WTC11 (cell line): Measurements from ENCODE around the gene TUNAR. TPM values are rescaled to one million over a fixed set of nuclear protein-coding genes. Genes with fewer than 3 reads are reported as not detected.
A peak's percentile ranks its signal among the peaks of the same experiment; 100 is the strongest.

Source experiments
- ATAC-seq: fragments of 200-7000 bp; cut with Tn5 transposase; 2 replicates; pipeline ENCODE4 v1.10.0; 2021; ENCODE audit warnings: mild to moderate bottlenecking, moderate library complexity
- Bru-seq: library from RNA; stranded (reverse); fragments of 400-500 nt; gene quantifications from one replicate; lab custom pipeline; 2021; lab: Mats Ljungman, UMichigan
- CTCF ChIA-PET: fragments of 300-600 bp; sonication (Branson Sonifier 250); formaldehyde crosslinking; loops from one replicate; lab custom pipeline; 2021; ENCODE audit warnings: antibody characterized with exemption; lab: Charles Lee
- POLR2A ChIA-PET: fragments of 350-600 bp; sonication (Branson Sonifier 250); formaldehyde crosslinking; loops from one replicate; lab custom pipeline; 2021; ENCODE audit warnings: antibody characterized with exemption; lab: Charles Lee
- DNase-seq: peaks from one replicate; pipeline ENCODE4 v3.0.0; 2021; ENCODE audit warnings: low spot score
- H3K27ac Mint-ChIP-seq: 2 replicates; pipeline ENCODE4 v1.8.0; 2021; ENCODE audit warnings: mixed read lengths
- H3K27me3 Mint-ChIP-seq: 2 replicates; pipeline ENCODE4 v1.8.0; 2021; ENCODE audit warnings: low read depth, mild to moderate bottlenecking, moderate library complexity, mixed read lengths
- H3K36me3 Mint-ChIP-seq: 2 replicates; pipeline ENCODE4 v1.8.0; 2021; ENCODE audit warnings: mixed read lengths
- H3K4me1 Mint-ChIP-seq: 2 replicates; pipeline ENCODE4 v1.8.0; 2022; ENCODE audit warnings: mixed read lengths
- H3K4me3 Mint-ChIP-seq: 2 replicates; pipeline ENCODE4 v1.8.0; 2021; ENCODE audit warnings: mild to moderate bottlenecking, moderate library complexity, mixed read lengths
- H3K9me3 Mint-ChIP-seq: 2 replicates; pipeline ENCODE4 v1.8.0; 2021; ENCODE audit warnings: mixed read lengths
- ATF1 ChIP-seq: sonication (generic); formaldehyde crosslinking; IDR thresholded peaks from 2 replicates; pipeline ENCODE4 v1.8.1; 2023; ENCODE audit warnings: mild to moderate bottlenecking, moderate library complexity, missing genetic modification reagents
- ATF3 ChIP-seq: sonication (generic); formaldehyde crosslinking; conservative IDR thresholded peaks from 2 replicates; pipeline ENCODE4 v1.8.1; 2022; ENCODE audit warnings: mild to moderate bottlenecking, missing genetic modification reagents
- CBFB ChIP-seq: sonication (generic); formaldehyde crosslinking; IDR thresholded peaks from 2 replicates; pipeline ENCODE4 v1.8.1; 2022; ENCODE audit warnings: mild to moderate bottlenecking, low read depth, missing genetic modification reagents
- E2F1 ChIP-seq: sonication (generic); formaldehyde crosslinking; IDR thresholded peaks from 2 replicates; pipeline ENCODE4 v1.8.0; 2022; ENCODE audit warnings: mild to moderate bottlenecking, missing genetic modification reagents
- E2F5 ChIP-seq: sonication (generic); formaldehyde crosslinking; IDR thresholded peaks from 2 replicates; pipeline ENCODE4 v1.8.1; 2022; ENCODE audit warnings: mild to moderate bottlenecking, moderate library complexity, missing genetic modification reagents
- FOXJ3 ChIP-seq: sonication (generic); formaldehyde crosslinking; IDR thresholded peaks from 2 replicates; pipeline ENCODE4 v1.9.0; 2021; ENCODE audit warnings: missing genetic modification reagents, mild to moderate bottlenecking, borderline replicate concordance
- GRHL2 ChIP-seq: fragments of 250-450 bp; sonication (Bioruptor Pico); IDR thresholded peaks from 2 replicates; pipeline ENCODE4 v1.8.0; 2022; ENCODE audit warnings: mild to moderate bottlenecking, moderate library complexity; ENCODE audit not compliant: insufficient replicate concordance, severe bottlenecking
- IRF1 ChIP-seq: sonication (generic); formaldehyde crosslinking; IDR thresholded peaks from 2 replicates; pipeline ENCODE4 v1.8.0; 2023; ENCODE audit warnings: missing genetic modification reagents
- IRF2 ChIP-seq: sonication (generic); formaldehyde crosslinking; IDR thresholded peaks from 2 replicates; pipeline ENCODE4 v1.8.0; 2022; ENCODE audit warnings: low read depth, missing genetic modification reagents, borderline replicate concordance
- JUN ChIP-seq: sonication (generic); formaldehyde crosslinking; IDR thresholded peaks from 2 replicates; pipeline ENCODE4 v1.8.0; 2023; ENCODE audit warnings: mild to moderate bottlenecking, missing genetic modification reagents
- KAT7 ChIP-seq: sonication (generic); formaldehyde crosslinking; IDR thresholded peaks from 2 replicates; pipeline ENCODE4 v1.8.1; 2023; ENCODE audit warnings: missing genetic modification reagents, mild to moderate bottlenecking, borderline replicate concordance
- MAX ChIP-seq: sonication (generic); formaldehyde crosslinking; IDR thresholded peaks from 2 replicates; pipeline ENCODE4 v1.8.0; 2022; ENCODE audit warnings: mild to moderate bottlenecking, missing genetic modification reagents
- NFATC4 ChIP-seq: fragments of 250-450 bp; sonication (Bioruptor Pico); IDR thresholded peaks from 2 replicates; pipeline ENCODE4 v1.9.0; 2021; ENCODE audit warnings: mild to moderate bottlenecking
- NR1H2 ChIP-seq: sonication (generic); formaldehyde crosslinking; IDR thresholded peaks from 2 replicates; pipeline ENCODE4 v1.9.0; 2021; ENCODE audit warnings: mild to moderate bottlenecking, moderate library complexity, missing genetic modification reagents
- SMAD3 ChIP-seq: sonication (generic); formaldehyde crosslinking; IDR thresholded peaks from 2 replicates; pipeline ENCODE4 v1.8.0; 2022; ENCODE audit warnings: missing genetic modification reagents, mild to moderate bottlenecking, borderline replicate concordance
- STAT6 ChIP-seq: sonication (generic); formaldehyde crosslinking; conservative IDR thresholded peaks from 2 replicates; pipeline ENCODE4 v1.8.1; 2023; ENCODE audit warnings: mild to moderate bottlenecking, low read depth, missing genetic modification reagents, moderate library complexity
- TEAD4 ChIP-seq: sonication (generic); formaldehyde crosslinking; IDR thresholded peaks from 2 replicates; pipeline ENCODE4 v1.8.0; 2022; ENCODE audit warnings: mild to moderate bottlenecking, missing genetic modification reagents
- ZNF232 ChIP-seq: sonication (generic); formaldehyde crosslinking; IDR thresholded peaks from 2 replicates; pipeline ENCODE4 v1.8.0; 2022; ENCODE audit warnings: mild to moderate bottlenecking, missing genetic modification reagents
- ZNF263 ChIP-seq: sonication (generic); formaldehyde crosslinking; IDR thresholded peaks from 2 replicates; pipeline ENCODE4 v1.8.1; 2022; ENCODE audit warnings: low read depth, mild to moderate bottlenecking, moderate library complexity, missing genetic modification reagents
- ZNF416 ChIP-seq: fragments of 250-450 bp; sonication (Bioruptor Pico); IDR thresholded peaks from 2 replicates; pipeline ENCODE4 v1.9.0; 2021; ENCODE audit warnings: mild to moderate bottlenecking, inconsistent platforms
- ZNF423 ChIP-seq: fragments of 250-450 bp; sonication (Bioruptor Pico); IDR thresholded peaks from 2 replicates; pipeline ENCODE4 v2.1.2; 2022; ENCODE audit warnings: mild to moderate bottlenecking, moderate library complexity
- ZSCAN18 ChIP-seq: fragments of 250-450 bp; sonication (Bioruptor Pico); IDR thresholded peaks from 2 replicates; pipeline ENCODE4 v2.1.2; 2022; ENCODE audit warnings: mild to moderate bottlenecking, moderate library complexity
- long read RNA-seq, 3 experiments: library from RNA in 1 of 3; library from capped mRNA in 1 of 3; library from polyadenylated mRNA in 1 of 3; unstranded in 2 of 3; stranded (forward) in 1 of 3; transcript quantifications; one replicate each; pipeline ENCODE4 v2.0.0, GENCODE V29; 2021
- total RNA-seq: library from RNA; stranded (reverse); gene quantifications from 3 replicates; pipeline ENCODE4 v1.2.3, GENCODE V29; 2021
- TF ChIP-seq, protein P1 (sequence below): fragments of 250-450 bp; sonication (Bioruptor Pico); IDR thresholded peaks from 2 replicates; pipeline ENCODE4 v1.8.0; 2021; ENCODE audit warnings: mild to moderate bottlenecking
- TF ChIP-seq, protein P2 (sequence below): sonication (generic); formaldehyde crosslinking; IDR thresholded peaks from 2 replicates; pipeline ENCODE4 v1.8.1; 2023; ENCODE audit warnings: mild to moderate bottlenecking, moderate library complexity, missing genetic modification reagents

Gene TUNAR
- total RNA-seq (36.3 to 57.6 TPM (median 57.0 TPM) in 3 replicates), Bru-seq, nascent RNA (percentile 86 among the genes with signal in this experiment)
- long read RNA-seq, experiment 1, transcript TUNAR-201 (2 exons, 3,197 nt): major isoform, 85 of 181 reads
- long read RNA-seq, experiment 1, partial matches to known transcripts: 0 of 181 reads
- long read RNA-seq, experiment 1, other reads (novel, unspliced or antisense): 95 of 181 reads
- long read RNA-seq, experiment 2, transcript TUNAR-201 (2 exons, 3,197 nt): major isoform, 10 of 72 reads
- long read RNA-seq, experiment 2, partial matches to known transcripts: 0 of 72 reads
- long read RNA-seq, experiment 2, other reads (novel, unspliced or antisense): 62 of 72 reads
- long read RNA-seq, experiment 3, partial matches to known transcripts: 0 of 8 reads
- long read RNA-seq, experiment 3, other reads (novel, unspliced or antisense): 8 of 8 reads

DNA sequence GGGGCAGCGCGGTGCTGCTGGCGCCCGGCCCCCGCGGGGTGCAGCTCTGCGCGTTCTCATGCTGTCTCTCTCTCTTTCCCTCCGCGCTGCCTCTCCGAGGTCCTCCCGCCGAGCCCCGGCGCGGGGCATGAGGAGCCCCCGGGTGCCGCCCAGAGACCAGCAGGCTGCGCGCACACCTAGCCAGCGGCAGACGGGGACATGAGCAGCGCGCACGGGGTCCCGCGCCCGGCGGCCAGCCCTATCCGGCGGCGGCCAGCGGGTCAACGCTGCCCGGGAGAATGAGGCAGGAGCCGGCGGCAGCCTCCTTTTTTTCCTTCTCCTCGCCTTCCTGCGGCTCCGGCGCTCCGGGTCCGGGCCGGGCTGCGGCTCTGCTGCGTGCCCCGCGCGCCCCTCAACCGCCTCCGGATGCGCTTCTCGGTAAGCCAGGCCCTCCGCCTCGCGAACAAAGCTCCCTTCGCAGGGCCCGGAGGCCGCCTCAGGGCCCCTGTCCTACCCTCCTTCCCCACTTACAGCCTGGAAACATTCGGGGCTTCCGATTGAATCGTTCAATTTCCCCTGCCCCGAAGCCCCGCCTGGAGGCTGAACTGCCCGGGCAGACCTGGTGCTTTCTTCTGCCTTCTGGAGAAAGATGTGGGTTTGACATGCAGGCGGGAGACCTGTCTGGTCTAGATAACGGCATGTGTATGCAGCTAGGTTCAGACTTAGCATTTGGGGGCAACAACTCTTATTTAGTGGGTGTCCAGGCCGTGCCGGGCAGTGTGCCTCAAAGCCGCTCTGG is at the start of gene TUNAR:
TSS of gene TUNAR (plus strand) at position 72 of the 778 bp plus-strand sequence.
- ATAC-seq: peak; percentile 49
- POLR2A ChIA-PET: interaction anchor here (0.6 to 1.5 kb wide), 2 partner anchors 222 to 290 kb away, joined by 3 read pairs; no protein-coding TSS in a partner anchor
- Mint-ChIP-seq H3K27ac (peak within 1 kb of the TSS; percentile 15; the same call in 1 of the 2 replicates), H3K9me3 (peaks cover 3% of the 10 kb centered on the region; the same call in 1 of the 2 replicates), H3K27me3 (peaks cover 14% of the 10 kb centered on the region), H3K4me3 (peak within 1 kb of the TSS; percentile 76), H3K36me3 (peaks cover 21% of the 10 kb centered on the region), H3K4me1 (peaks cover 61% of the 10 kb centered on the region)
- CTCF ChIA-PET: interaction anchor here (0.6 to 5.4 kb wide), 8 partner anchors 10 to 122 kb away, joined by 3 to 42 read pairs (median 3); no protein-coding TSS in a partner anchor
- peak; percentile 72 for DNase-seq
- TF ChIP-seq STAT6 (CRISPR knock-in tag) (no peak), ZNF232 (CRISPR knock-in tag) (no peak), ZNF416 (CRISPR knock-in tag) (0 out of 2 replicates have a peak, but pooled peaks have one; percentile 29), E2F1 (CRISPR knock-in tag) (no peak), MAX (peak; percentile 27; the same call in 1 of the 2 replicates), GRHL2 (CRISPR knock-in tag) (no peak), FOXJ3 (no peak), ATF1 (CRISPR knock-in tag) (no peak), SMAD3 (CRISPR knock-in tag) (no peak), ZSCAN18 (CRISPR knock-in tag) (no peak), ZNF423 (CRISPR knock-in tag) (no peak; the same call in 1 of the 2 replicates), KAT7 (no peak), E2F5 (CRISPR knock-in tag) (peak; percentile 30; the same call in 1 of the 2 replicates), JUN (CRISPR knock-in tag) (no peak), ATF3 (no peak), NFATC4 (no peak), CBFB (no peak), NR1H2 (CRISPR knock-in tag) (no peak), ZNF263 (CRISPR knock-in tag) (peak; percentile 9; the same call in 1 of the 2 replicates), IRF2 (CRISPR knock-in tag) (no peak), TEAD4 (no peak), IRF1 (CRISPR knock-in tag) (no peak)
- TF ChIP-seq, protein P1, sequence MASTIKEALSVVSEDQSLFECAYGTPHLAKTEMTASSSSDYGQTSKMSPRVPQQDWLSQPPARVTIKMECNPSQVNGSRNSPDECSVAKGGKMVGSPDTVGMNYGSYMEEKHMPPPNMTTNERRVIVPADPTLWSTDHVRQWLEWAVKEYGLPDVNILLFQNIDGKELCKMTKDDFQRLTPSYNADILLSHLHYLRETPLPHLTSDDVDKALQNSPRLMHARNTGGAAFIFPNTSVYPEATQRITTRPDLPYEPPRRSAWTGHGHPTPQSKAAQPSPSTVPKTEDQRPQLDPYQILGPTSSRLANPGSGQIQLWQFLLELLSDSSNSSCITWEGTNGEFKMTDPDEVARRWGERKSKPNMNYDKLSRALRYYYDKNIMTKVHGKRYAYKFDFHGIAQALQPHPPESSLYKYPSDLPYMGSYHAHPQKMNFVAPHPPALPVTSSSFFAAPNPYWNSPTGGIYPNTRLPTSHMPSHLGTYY (CRISPR knock-in tag): no peak
- TF ChIP-seq, protein P2, sequence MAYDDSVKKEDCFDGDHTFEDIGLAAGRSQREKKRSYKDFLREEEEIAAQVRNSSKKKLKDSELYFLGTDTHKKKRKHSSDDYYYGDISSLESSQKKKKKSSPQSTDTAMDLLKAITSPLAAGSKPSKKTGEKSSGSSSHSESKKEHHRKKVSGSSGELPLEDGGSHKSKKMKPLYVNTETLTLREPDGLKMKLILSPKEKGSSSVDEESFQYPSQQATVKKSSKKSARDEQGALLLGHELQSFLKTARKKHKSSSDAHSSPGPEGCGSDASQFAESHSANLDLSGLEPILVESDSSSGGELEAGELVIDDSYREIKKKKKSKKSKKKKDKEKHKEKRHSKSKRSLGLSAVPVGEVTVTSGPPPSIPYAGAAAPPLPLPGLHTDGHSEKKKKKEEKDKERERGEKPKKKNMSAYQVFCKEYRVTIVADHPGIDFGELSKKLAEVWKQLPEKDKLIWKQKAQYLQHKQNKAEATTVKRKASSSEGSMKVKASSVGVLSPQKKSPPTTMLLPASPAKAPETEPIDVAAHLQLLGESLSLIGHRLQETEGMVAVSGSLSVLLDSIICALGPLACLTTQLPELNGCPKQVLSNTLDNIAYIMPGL (CRISPR knock-in tag): peak; percentile 50; the same call in 1 of the 2 replicates
